HG03520 (cell line): ENCODE results near the gene ANKK1.

Source experiments
- ATAC-seq: cut with Tn5 transposase; IDR thresholded peaks from one replicate; pipeline ENCODE4 v1.9.1; 2021; ENCODE audit warnings: mild to moderate bottlenecking, moderate library complexity; ENCODE audit not compliant: unreplicated experiment

The ANKK1 gene

GRCh38 chr11:113408206-113408605, 20.6 kb downstream of the ANKK1 start:
- ATAC-seq, result no peak

- ATAC-seq, result no peak
Measured at GRCh38 chr11:113408887-113409286, 21.3 kb downstream of the ANKK1 start.

- no peak for ATAC-seq
Measured at GRCh38 chr11:113409526-113409925, 21.9 kb downstream of the ANKK1 start.

GRCh38 chr11:113410414-113411135, 23.0 kb downstream of the ANKK1 start:
- ATAC-seq, result no peak

GRCh38 chr11:113411536-113411935, 24.0 kb downstream of the ANKK1 start:
- ATAC-seq, result no peak

GRCh38 chr11:113412675-113413074, 25.1 kb downstream of the ANKK1 start:
- no peak for ATAC-seq

- ATAC-seq, result no peak
Measured at GRCh38 chr11:113415343-113415742, 27.8 kb downstream of the ANKK1 start.

- ATAC-seq, result no peak
Measured at GRCh38 chr11:113417428-113417827, 29.8 kb downstream of the ANKK1 start.

GRCh38 chr11:113419454-113420003, 31.9 kb downstream of the ANKK1 start:
- no peak for ATAC-seq

GRCh38 chr11:113420808-113421207, 33.2 kb downstream of the ANKK1 start:
- no peak for ATAC-seq

GRCh38 chr11:113426686-113427085, 39.1 kb downstream of the ANKK1 start:
- ATAC-seq, result no peak

GRCh38 chr11:113431746-113432145, 44.2 kb downstream of the ANKK1 start:
- no peak for ATAC-seq

- no peak for ATAC-seq
Measured at GRCh38 chr11:113435190-113435968, 47.8 kb downstream of the ANKK1 start.

- ATAC-seq, result no peak
Measured at GRCh38 chr11:113436672-113437252, 49.2 kb downstream of the ANKK1 start.

GRCh38 chr11:113440816-113441215, 53.2 kb downstream of the ANKK1 start:
- ATAC-seq, result no peak

GRCh38 chr11:113444502-113445123, 57.0 kb downstream of the ANKK1 start:
- no peak for ATAC-seq

GRCh38 chr11:113446112-113446511, 58.5 kb downstream of the ANKK1 start:
- ATAC-seq, result peak; percentile 86

- no peak for ATAC-seq
Measured at GRCh38 chr11:113446938-113447337, 59.4 kb downstream of the ANKK1 start.

- ATAC-seq, result no peak
Measured at GRCh38 chr11:113447621-113448315, 60.2 kb downstream of the ANKK1 start.

- no peak for ATAC-seq
Measured at GRCh38 chr11:113448316-113448677, 60.7 kb downstream of the ANKK1 start.

- no peak for ATAC-seq
Measured at GRCh38 chr11:113449743-113450142, 62.2 kb downstream of the ANKK1 start.
